GM18870 (cell line): ENCODE measurements around the gene TMEM235.
"Not testable (repeated sequence)": the region's sequence is repeated elsewhere in the genome, so short reads cannot be mapped to it uniquely, and the experiment has no call there.

Source experiments
- ATAC-seq: cut with Tn5 transposase; IDR thresholded peaks from one replicate; pipeline ENCODE4 v1.9.1; 2021; ENCODE audit warnings: moderate library complexity; ENCODE audit not compliant: unreplicated experiment

The TMEM235 gene

GRCh38 chr17:78214706-78215061 is 16.7 kb upstream of the TMEM235 start:
- no peak for ATAC-seq

DNA sequence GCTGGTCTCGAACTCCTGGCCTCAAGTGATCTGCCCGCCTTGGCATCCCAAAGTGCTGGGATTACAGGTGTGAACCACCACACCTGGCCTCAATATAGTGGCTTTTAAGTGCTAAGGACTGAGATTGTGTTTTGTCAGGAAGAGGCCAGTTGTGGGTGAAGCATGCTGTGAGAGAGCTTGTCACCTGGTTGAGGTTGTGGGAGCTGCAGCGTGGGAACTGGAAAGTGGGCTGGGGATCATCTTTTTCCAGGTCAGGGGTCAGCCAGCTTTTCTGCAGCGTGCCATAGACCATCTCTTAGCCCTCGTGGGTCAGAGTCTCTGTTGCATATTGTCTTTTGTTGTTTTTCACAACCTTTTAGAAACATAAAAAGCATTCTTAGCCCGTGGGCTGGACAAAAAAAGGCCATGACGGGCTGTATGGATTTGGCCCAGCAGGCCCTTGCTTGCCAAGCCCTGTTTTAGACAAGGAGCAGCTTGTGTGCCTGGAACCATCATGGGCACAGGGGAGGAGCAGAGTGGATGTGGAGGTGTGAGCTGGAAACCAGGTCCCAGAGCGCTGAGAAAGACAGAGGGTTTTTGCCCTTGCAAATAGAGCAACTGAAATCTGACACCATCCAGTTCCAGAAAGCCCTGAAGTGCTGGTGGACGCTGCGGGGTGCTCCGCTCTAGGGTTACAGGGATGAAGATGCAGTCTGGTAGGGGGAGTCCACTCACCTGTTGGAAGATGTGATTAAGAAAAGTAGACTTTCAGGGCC is 11.9 kb upstream of the TMEM235 start:
- no peak for ATAC-seq

DNA sequence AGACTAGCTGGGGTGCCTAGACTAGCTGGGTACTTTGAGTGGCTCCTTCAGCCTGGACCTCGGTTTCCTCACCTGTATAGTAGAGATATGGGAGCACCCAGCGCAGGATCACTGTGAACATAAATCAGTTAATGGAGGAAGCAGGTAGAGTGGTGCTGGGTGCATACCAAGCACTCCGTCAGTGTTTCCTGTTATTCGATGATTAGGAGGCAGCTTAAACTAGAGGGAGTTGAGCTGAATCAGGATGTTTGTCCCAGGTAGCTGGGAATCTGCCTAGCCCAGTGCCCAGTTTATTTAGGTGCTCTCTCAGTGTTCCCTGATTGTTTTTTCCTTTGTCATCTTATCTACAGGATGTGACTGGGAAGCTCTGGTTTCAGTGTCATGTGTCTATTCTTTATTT is 8.4 kb upstream of the TMEM235 start:
- no peak for ATAC-seq

GRCh38 chr17:78223765-78224164 is 7.7 kb upstream of the TMEM235 start:
- ATAC-seq, result no peak

DNA sequence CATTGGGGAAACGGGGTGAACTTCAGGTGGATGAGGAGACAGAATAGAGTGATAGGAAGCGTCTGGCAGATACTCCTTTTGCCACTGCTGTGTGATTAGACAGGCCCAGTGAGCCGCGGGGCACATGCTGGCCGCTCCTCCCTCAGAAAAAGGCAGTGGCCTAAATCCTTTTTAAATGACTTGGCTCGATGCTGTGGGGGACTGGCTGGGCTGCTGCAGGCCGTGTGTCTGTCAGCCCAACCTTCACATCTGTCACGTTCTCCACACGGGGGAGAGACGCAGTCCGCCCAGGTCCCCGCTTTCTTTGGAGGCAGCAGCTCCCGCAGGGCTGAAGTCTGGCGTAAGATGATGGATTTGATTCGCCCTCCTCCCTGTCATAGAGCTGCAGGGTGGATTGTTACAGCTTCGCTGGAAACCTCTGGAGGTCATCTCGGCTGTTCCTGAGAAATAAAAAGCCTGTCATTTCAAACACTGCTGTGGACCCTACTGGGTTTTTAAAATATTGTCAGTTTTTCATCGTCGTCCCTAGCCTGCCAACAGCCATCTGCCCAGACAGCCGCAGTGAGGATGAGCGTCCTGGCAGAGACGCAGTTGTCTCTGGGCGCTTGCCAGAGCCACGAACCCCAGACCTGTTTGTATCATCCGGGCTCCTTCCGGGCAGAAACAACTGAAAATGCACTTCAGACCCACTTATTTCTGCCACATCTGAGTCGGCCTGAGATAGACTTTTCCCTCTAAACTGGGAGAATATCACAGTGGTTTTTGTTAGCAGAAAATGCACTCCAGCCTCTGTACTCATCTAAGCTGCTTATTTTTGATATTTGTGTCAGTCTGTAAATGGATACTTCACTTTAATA is 7.0 kb upstream of the TMEM235 start:
- no peak for ATAC-seq

- ATAC-seq, result no peak
Measured at GRCh38 chr17:78225088-78225865, 6.2 kb upstream of the TMEM235 start.

GRCh38 chr17:78226055-78226758 is 5.2 kb upstream of the TMEM235 start:
- ATAC-seq, result no peak

DNA sequence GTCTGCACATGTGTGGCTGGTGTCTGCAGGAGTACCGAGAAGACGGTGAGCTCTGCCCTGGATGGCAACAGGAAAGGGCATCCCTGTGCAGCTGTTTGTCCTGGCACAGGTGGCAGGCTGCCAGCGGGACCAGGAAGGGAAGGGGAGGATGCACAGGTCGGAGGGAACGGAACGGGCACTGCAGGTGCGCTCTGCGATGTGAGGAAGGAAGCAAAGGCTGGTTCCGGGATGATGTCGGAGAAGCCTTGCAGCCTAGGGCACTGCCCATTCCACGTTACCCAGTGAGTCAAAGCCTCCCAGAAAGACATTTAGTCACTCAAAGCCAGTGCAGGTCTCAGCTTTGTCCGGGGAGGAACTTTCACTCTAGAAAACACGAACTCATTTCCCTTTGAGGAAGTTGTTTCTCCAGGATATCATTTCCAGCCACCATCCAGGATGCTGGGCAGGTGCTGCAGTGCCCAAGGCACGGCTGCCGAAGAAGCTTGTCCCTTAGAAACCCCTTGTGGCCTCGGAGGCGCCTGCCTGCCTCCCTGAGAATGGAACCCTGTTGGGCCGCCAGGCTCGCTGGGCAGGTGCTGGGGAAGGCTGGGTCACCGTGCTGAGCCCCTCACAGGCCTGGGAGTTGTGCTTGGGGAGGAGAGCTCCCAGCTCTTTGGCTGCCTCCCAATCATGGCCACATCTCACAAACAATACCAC is 4.5 kb upstream of the TMEM235 start:
- ATAC-seq, result no peak

DNA sequence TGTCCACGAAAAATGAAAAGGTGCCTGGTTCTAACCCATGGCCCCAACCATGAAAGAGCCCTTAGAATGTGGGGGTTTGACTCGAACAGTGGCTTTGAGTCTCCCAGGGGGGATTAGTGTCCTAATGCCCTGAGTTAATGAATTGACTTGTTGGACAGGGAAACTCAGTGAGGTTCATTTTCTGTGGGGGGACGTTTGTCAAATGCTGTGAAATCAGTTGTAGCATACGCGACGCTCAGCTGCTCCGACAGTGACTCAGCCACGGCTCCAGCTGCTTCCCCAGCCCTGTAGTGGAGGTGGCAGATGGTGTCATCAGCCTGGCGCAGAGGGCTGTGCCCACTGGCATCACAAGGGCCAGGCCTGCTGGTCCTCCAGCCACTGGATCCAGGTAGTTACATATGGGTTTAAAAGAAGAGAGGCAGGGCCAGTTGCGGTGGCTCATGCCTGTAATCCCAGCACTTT is 3.9 kb upstream of the TMEM235 start:
- no peak for ATAC-seq

DNA sequence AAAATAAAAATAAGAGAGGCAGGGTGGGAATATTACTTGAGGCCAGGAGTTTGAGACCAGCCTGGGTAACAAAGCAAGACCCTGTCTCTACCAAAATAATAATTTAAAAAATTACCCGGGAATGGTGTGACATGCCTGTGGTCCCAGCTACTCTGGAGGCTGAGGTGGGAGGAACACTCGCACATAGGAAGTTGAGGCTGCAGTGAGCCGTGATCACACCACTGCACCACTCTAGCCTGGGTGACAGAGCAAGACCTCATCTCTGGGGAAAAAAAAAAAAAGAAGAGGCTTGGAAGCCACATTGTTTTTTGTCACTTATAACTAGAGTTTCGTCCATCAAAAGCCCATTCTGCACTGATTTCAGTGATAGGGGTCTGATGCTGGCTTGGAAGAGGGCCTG is 3.3 kb upstream of the TMEM235 start:
- ATAC-seq, result no peak

DNA sequence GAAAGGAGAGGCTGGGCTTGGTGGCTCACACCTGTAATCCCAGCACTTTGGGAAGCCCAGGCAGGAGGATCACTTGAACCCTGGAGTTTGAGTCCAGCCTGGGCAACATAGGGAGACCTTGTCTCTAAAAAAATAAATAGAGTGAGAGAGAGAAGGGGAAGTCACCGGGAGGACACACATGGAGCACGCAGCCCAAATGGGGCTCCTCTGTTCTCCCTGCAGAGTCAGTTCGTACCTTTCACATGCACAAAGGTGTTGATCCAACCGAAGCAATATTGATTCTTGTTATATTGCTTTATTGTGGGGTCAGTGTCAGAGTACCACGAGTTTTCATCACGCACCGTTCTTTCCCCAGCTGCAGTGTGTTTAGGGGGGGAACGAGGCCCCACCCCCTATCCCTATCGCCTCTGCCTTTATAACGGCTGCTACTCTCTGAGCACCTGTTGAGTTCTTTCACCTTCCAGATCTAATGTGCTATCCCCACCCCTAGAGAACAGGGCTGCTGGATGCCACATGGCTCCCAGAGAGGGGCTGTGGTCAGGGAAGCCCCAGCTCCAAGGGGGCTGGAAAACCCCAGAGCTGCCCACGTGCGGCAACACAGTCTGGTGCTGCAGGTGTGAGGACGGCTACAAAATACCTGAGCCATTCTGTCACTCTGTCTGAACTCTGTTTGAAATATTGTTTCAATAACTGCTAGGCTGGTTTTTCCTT is 1.0 kb upstream of the TMEM235 start:
- ATAC-seq, result no peak

GRCh38 chr17:78231991-78232858 is 794 bp downstream of the TMEM235 start:
- no peak for ATAC-seq

- ATAC-seq, result no peak
Measured at GRCh38 chr17:78232859-78233173, 1.4 kb downstream of the TMEM235 start.

DNA sequence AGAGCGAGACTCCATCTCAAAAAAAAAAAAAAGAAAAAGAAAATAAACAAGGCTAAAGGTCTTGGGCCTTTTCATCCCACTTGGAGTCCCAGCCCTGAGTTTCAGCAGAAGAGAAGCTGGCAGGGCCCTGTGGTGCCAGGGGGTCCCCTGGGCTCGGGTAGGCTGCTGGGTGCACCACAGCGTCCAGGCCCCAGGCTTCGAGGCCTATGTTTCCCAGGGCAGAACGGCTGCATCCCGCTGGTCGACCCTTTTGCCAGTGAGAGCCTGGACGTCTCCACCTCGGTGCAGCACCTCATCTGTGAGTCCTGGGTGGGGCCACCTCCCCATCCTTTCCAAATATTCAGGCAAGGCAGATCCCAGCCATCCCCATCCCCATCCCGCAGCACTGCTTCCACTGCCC is 2.2 kb downstream of the TMEM235 start:
- no peak for ATAC-seq

DNA sequence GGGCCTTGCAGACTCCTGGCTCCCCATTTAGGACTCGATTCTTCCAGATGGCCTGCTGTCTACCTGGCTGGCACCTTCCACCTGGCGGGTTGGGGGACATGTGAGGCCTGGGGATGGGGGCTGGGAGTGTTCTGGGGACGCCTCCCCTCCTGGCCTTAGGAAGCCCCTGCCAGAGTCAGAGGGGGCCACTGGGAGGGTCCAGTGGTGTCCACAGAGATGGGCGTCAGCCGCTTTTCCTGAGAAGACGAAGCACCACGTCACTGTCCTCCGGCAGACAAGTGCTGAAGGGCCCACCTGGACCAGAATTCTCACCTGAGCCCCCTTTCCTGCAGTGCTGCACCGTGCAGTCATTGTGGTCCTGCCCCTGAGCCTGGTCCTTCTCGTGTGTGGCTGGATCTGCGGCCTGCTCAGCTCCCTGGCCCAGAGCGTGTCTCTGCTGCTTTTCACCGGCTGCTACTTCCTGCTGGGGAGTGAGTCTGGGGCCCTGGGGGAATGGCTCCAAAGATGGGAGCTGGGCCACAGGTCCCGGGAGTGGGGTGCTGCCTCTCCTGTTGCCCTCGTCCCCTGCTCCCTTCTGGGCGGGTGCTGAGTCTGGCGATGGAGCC is 2.9 kb downstream of the TMEM235 start:
- ATAC-seq, result no peak

GRCh38 chr17:78235022-78235421 is 3.6 kb downstream of the TMEM235 start:
- not testable (repeated sequence) for ATAC-seq

DNA sequence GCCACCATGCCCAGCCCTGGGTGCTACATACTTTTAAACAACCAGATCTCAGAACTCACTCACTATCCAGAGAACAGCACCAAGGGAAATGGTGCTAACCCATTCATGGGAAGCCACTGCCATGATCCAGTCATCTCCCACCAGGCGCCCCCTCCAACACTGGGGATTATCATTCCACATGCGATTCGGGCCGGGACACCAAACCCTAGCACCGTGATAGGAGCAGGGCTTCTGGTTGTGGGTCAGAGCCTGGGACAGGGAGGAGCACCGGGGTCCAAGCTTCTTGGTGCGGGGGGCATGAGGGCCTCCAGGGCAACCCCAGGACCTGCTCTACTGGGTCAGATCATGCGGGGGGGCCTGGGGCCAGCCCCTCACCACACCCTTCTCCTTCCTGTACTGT is 4.5 kb downstream of the TMEM235 start:
- no peak for ATAC-seq

GRCh38 chr17:78236362-78237127 is 5.1 kb downstream of the TMEM235 start:
- no peak for ATAC-seq
